Stomach smooth muscle (tissue), 2 donors: ENCODE data around the gene SERPINB1.
"Not testable (repeated sequence)": the region's sequence is repeated elsewhere in the genome, so short reads cannot be mapped to it uniquely, and the experiment has no call there.

ENCODE experiments used
- H3K27ac ChIP-seq: one replicate; pipeline ENCODE4 v1.7.0; 2013; ENCODE audit warnings: mild to moderate bottlenecking, low read length, inconsistent platforms
- H3K27me3 ChIP-seq, 2 donors: one replicate each; pipeline ENCODE4 v1.7.0; 2013; ENCODE audit warnings: low read length in 2 of 2; ENCODE audit not compliant: insufficient read depth in 2 of 2, control insufficient read depth in 1 of 2
- H3K36me3 ChIP-seq, 2 donors: one replicate each; pipeline ENCODE4 v1.7.0; 2013; ENCODE audit warnings: low read length in 2 of 2; ENCODE audit not compliant: control insufficient read depth in 2 of 2, insufficient read depth in 2 of 2
- H3K4me1 ChIP-seq: one replicate; pipeline ENCODE4 v1.7.0; 2013; ENCODE audit warnings: low read length; ENCODE audit not compliant: control insufficient read depth, insufficient read depth
- H3K4me3 ChIP-seq, 2 donors: one replicate each; pipeline ENCODE4 v1.7.0; 2013; ENCODE audit warnings: low read length in 2 of 2
- H3K9ac ChIP-seq, 2 donors: one replicate each; pipeline ENCODE4 v1.7.0; 2013; ENCODE audit warnings: low read length in 2 of 2, mild to moderate bottlenecking in 1 of 2
- H3K9me3 ChIP-seq, 2 donors: one replicate each; pipeline ENCODE4 v1.7.0; 2013; ENCODE audit warnings: low read length in 2 of 2; ENCODE audit not compliant: control insufficient read depth in 2 of 2
- donor health status: healthy.
- donor health status: Pancreatic carcinoma.

SERPINB1 gene

GRCh38 chr6:2865694-2866151, 24.1 kb upstream of the SERPINB1 start:
- no peak overlapping the region for H3K4me3 ChIP-seq
- no peaks in the 10 kb centered on the region for H3K9me3 ChIP-seq
- H3K27ac ChIP-seq: no peak overlapping the region
- H3K27me3 ChIP-seq: no peaks in the 10 kb centered on the region
- no peaks in the 10 kb centered on the region for H3K36me3 ChIP-seq
- H3K9ac ChIP-seq: no peak overlapping the region
- H3K4me1 ChIP-seq: peaks cover 7% of the 10 kb centered on the region

DNA sequence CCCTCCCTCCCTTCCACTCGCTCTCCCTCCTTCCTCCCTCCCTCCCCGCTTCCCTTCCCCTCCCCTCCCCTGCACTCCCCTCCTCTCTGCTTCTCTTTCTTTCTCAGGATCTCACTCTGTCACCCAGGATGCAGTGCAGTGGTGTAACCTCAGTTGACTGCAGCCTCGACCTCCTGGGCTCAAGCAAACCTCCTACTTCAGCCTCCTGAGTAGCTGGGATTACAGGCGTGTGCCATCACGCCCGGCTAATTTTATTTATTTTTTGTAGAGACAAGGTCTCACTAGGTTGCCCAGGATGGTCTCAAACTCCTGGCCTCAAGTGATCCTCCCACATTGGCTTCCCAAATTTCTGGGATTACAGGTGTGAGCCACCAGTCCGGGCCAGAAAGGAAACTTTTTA, 23.6 kb upstream of the SERPINB1 start:
- H3K9ac ChIP-seq: no peak overlapping the region
- no peaks in the 10 kb centered on the region for H3K36me3 ChIP-seq
- no peak overlapping the region for H3K27ac ChIP-seq
- H3K4me3 ChIP-seq: no peak overlapping the region
- H3K4me1 ChIP-seq: peaks cover 7% of the 10 kb centered on the region
- H3K9me3 ChIP-seq: no peaks in the 10 kb centered on the region
- no peaks in the 10 kb centered on the region for H3K27me3 ChIP-seq

- Histone ChIP-seq H3K4me1 (peaks cover 6% of the 10 kb centered on the region), H3K9ac (no peak overlapping the region), H3K36me3 (no peaks in the 10 kb centered on the region), H3K4me3 (no peak overlapping the region), H3K27ac (no peak overlapping the region), H3K27me3 (no peaks in the 10 kb centered on the region), H3K9me3 (no peaks in the 10 kb centered on the region)
These were observed 22.2 kb upstream of the SERPINB1 start for GRCh38 chr6:2863901-2864300.

DNA sequence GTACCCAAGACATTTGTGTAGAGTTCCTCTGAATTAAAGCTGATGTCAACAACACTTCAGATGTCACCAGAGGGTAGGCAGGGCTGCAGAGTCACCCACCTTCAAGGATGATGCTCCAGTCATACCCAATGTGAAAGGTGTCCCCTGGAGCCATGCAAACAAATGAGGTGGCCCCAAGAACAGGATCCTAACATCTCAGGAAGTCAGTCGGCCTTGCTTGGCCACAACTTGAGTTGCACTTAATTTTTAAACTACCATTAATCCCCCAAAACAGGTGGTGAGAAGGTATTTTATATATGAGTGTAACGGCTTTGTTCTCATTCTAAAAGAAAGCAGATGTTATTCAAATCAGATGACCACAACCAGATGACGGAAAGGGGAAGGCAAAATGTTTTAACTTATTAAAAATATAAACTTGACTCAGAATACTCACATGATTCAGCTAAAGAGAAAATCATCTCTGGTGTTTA, 21.1 kb upstream of the SERPINB1 start:
- H3K4me3 ChIP-seq: no peak overlapping the region
- H3K9me3 ChIP-seq: no peaks in the 10 kb centered on the region
- H3K27me3 ChIP-seq: no peaks in the 10 kb centered on the region
- no peak overlapping the region for H3K27ac ChIP-seq
- peaks cover 14% of the 10 kb centered on the region for H3K4me1 ChIP-seq
- no peaks in the 10 kb centered on the region for H3K36me3 ChIP-seq
- H3K9ac ChIP-seq: no peak overlapping the region

- H3K4me3 ChIP-seq: no peak overlapping the region
- H3K27ac ChIP-seq: no peak overlapping the region
- no peaks in the 10 kb centered on the region for H3K27me3 ChIP-seq
- no peak overlapping the region for H3K9ac ChIP-seq
- no peaks in the 10 kb centered on the region for H3K9me3 ChIP-seq
- no peaks in the 10 kb centered on the region for H3K36me3 ChIP-seq
- peaks cover 18% of the 10 kb centered on the region for H3K4me1 ChIP-seq
These were observed 20.1 kb upstream of the SERPINB1 start for GRCh38 chr6:2861822-2862164.

GRCh38 chr6:2861060-2861821, 19.6 kb upstream of the SERPINB1 start:
- Histone ChIP-seq H3K27ac (no peak overlapping the region), H3K9me3 (no peaks in the 10 kb centered on the region), H3K4me3 (no peak overlapping the region)

GRCh38 chr6:2860706-2861059, 19.0 kb upstream of the SERPINB1 start:
- H3K4me1 ChIP-seq: peaks cover 13% of the 10 kb centered on the region

More at GRCh38 chr6:2861060-2861821, 19.6 kb upstream of the SERPINB1 start:
- H3K36me3 ChIP-seq: no peaks in the 10 kb centered on the region
- no peaks in the 10 kb centered on the region for H3K27me3 ChIP-seq
- peaks cover 17% of the 10 kb centered on the region for H3K4me1 ChIP-seq
- H3K9ac ChIP-seq: no peak overlapping the region

GRCh38 chr6:2859798-2860705, 18.4 kb upstream of the SERPINB1 start:
- H3K36me3 ChIP-seq, H3K27me3 ChIP-seq, H3K9ac ChIP-seq, H3K9me3 ChIP-seq, H3K4me3 ChIP-seq, H3K27ac ChIP-seq: not testable (repeated sequence)
- H3K4me1 ChIP-seq: peaks cover 16% of the 10 kb centered on the region

More at GRCh38 chr6:2860706-2861059, 19.0 kb upstream of the SERPINB1 start:
- not testable (repeated sequence) for H3K36me3 ChIP-seq, H3K4me3 ChIP-seq, H3K27me3 ChIP-seq, H3K27ac ChIP-seq, H3K9me3 ChIP-seq, H3K9ac ChIP-seq

DNA sequence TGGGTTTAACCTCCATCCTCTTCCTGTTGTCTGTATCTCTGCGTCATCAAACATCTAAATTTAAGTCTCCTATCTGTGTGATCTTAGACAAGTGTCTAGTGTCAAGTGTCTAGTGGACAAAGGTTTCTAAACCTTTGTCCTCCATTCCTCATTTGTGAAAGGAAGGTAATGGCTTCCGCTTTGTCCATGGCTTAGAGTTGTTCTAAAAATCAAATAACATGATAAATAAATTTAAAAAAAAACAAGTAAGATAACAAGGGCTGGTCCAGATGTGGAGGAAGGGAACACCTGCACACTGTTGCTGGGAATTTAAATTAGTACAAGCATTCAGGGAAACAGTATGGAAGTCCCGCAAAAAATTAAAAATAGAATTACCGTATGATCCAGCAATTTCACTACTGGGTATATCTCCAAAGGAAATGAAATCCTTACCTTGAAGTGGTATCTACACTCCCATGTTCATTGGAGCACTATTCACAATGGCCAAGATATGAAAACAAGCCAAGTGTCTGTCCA, 17.6 kb upstream of the SERPINB1 start:
- Histone ChIP-seq H3K27ac (no peak overlapping the region), H3K4me3 (no peak overlapping the region), H3K9ac (no peak overlapping the region), H3K27me3 (no peaks in the 10 kb centered on the region), H3K4me1 (peaks cover 23% of the 10 kb centered on the region), H3K36me3 (no peaks in the 10 kb centered on the region), H3K9me3 (no peaks in the 10 kb centered on the region)

DNA sequence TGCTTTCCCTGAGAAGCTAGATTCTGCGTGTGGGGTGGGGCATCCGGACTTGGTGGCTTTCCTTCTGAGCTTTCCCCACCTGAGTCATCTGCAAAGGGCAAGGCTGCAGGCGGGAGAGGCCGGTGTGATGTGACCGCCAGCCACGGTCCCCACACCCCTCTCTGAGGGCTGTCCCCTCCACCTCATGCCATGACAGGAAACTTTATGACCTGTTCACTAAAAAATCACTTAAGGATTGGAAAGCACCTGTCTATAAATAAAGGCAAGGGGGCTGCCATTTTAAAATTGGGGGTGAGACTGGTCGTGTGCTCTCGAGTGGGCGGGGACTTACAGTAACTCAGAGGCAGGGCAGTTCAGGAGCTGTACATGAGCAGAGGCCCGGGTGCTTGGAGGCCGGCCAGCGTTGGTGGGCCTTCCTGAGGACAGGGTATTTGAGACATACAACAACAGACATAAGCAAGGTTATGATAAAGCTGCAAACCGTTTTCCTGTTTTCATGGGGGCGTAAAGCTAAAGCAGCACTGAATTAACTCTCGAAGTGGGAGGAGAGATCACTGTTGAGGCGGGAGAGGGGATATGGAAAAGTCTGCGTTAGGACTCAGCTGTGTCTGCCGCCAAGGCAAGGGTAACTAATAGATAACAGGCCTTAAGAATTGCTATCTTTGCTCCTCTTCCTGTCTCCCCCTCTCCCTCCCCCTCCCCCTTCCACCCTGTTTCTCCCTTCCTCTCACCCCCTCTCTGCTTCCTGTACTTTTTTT, 16.1 kb upstream of the SERPINB1 start:
- peaks cover 23% of the 10 kb centered on the region for H3K4me1 ChIP-seq
- no peak overlapping the region for H3K4me3 ChIP-seq
- H3K36me3 ChIP-seq: no peaks in the 10 kb centered on the region
- H3K27me3 ChIP-seq: no peaks in the 10 kb centered on the region
- H3K9ac ChIP-seq: peak overlapping the region in 1 of 2 donors; percentile 11
- H3K27ac ChIP-seq: no peak overlapping the region
- H3K9me3 ChIP-seq: no peaks in the 10 kb centered on the region
